HG03520 (cell line): ENCODE measurements around the gene GRK5.

ENCODE experiments used
- ATAC-seq: cut with Tn5 transposase; IDR thresholded peaks from one replicate; pipeline ENCODE4 v1.9.1; 2021; ENCODE audit warnings: mild to moderate bottlenecking, moderate library complexity; ENCODE audit not compliant: unreplicated experiment

The GRK5 gene

GRCh38 chr10:119197921-119198320, 9.4 kb upstream of the GRK5 start:
- no peak for ATAC-seq

GRCh38 chr10:119198438-119198837, 8.9 kb upstream of the GRK5 start:
- no peak for ATAC-seq

GRCh38 chr10:119199231-119199992, 8.0 kb upstream of the GRK5 start:
- ATAC-seq: no peak

GRCh38 chr10:119201233-119201632, 6.1 kb upstream of the GRK5 start:
- no peak for ATAC-seq

- ATAC-seq: no peak
Measured at GRCh38 chr10:119203006-119203405, 4.4 kb upstream of the GRK5 start.

- peak; percentile 21 for ATAC-seq
Measured at GRCh38 chr10:119205894-119206602, 1.3 kb upstream of the GRK5 start.

- peak; percentile 57 for ATAC-seq
Measured at GRCh38 chr10:119206603-119207365, 587 bp upstream of the GRK5 start.

- ATAC-seq: peak; percentile 11
Measured at GRCh38 chr10:119207713-119208552, 562 bp downstream of the GRK5 start.

GRCh38 chr10:119208553-119208940, 1.2 kb downstream of the GRK5 start:
- no peak for ATAC-seq

GRCh38 chr10:119209035-119209735, 1.8 kb downstream of the GRK5 start:
- ATAC-seq: no peak

- ATAC-seq: no peak
Measured at GRCh38 chr10:119209736-119210355, 2.5 kb downstream of the GRK5 start.

- no peak for ATAC-seq
Measured at GRCh38 chr10:119210633-119211032, 3.3 kb downstream of the GRK5 start.

GRCh38 chr10:119211176-119211575, 3.8 kb downstream of the GRK5 start:
- no peak for ATAC-seq

GRCh38 chr10:119211625-119212441, 4.5 kb downstream of the GRK5 start:
- ATAC-seq: no peak

GRCh38 chr10:119215371-119215770, 8.0 kb downstream of the GRK5 start:
- no peak for ATAC-seq

GRCh38 chr10:119216127-119216526, 8.8 kb downstream of the GRK5 start:
- no peak for ATAC-seq

GRCh38 chr10:119217401-119217800, 10.0 kb downstream of the GRK5 start:
- no peak for ATAC-seq

- no peak for ATAC-seq
Measured at GRCh38 chr10:119217991-119218490, 10.7 kb downstream of the GRK5 start.

GRCh38 chr10:119219871-119220270, 12.5 kb downstream of the GRK5 start:
- ATAC-seq: no peak
